ENCODE measurements around the gene OR2Y1. TPM values are rescaled to one million over a fixed set of nuclear protein-coding genes. Genes with fewer than 3 reads are reported as not detected.

Gene OR2Y1
- total and polyA plus RNA-seq, 2 of the 13 experiments (the other 11 are each of a cell fraction or from before 2014, with no cell fraction given) = not detected

DNA sequence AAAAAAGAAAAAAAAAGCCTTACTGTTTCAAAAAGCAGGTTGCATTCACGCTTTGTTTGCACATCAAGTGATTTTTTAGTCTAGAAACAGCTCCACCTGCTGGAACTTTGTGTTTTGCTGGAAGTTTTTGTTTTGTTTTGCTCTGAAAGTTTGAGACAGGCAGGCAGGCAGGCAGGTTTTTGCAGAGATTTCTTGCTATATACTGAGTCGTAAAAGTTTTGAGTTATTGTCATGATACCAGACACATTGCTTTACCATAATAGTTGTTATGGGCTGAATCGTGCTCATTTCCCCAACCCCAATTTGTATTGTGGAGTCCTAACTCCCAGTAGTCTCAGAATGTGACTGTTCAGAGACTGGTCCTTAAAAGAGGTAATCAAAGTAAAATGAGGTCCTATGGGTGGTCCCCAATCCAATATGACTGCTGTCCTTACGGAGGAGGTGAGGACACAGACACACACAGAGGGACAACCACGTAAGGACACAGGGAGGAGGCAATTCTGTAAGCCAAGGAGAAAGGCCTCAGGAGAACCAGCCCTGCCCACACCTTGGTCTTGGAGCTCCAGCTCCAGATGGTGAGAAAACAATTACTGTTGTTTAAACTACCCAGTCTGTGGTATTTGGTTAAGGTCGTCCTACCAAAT, 20.9 kb downstream of the OR2Y1 start:
- Histone ChIP-seq H3K4me3 (replicated peaks in 1 of 3; ENCODE audit: insufficient read depth in 1 of 3, low read depth in 2 of 3, low read length in 3 of 3) (no peak overlapping the region), H3K4me2 (ENCODE audit: low read depth, low read length) (peak overlapping the region; percentile 20; the same call in 1 of the 2 replicates), H3K9me3 (ENCODE audit: low read length) (no peaks in the 10 kb centered on the region), H3K79me2 (ENCODE audit: insufficient read depth, low read length) (no peaks in the 10 kb centered on the region), H3K36me3 (replicated peaks in 1 of 2; ENCODE audit: control insufficient read depth in 1 of 2, insufficient read depth in 2 of 2, low read length in 2 of 2) (no peaks in the 10 kb centered on the region), H3K27me3 (ENCODE audit: control insufficient read depth in 1 of 2, insufficient read depth in 2 of 2, low read length in 2 of 2) (no peaks in the 10 kb centered on the region), H2AFZ (ENCODE audit: low read length) (peak overlapping the region; percentile 28), H3K27ac (ENCODE audit: extremely low read length, insufficient read depth, low read length) (no peak overlapping the region), H3K9ac (ENCODE audit: insufficient read depth, low read depth, low read length) (no peak overlapping the region), H4K20me1 (ENCODE audit: insufficient read depth, low read length) (no peaks in the 10 kb centered on the region), H3K4me1 (ENCODE audit: insufficient read depth, low read length) (no peaks in the 10 kb centered on the region)
- WGBS (ENCODE audit: low lambda C conversion rate) = under 1% methylated on average over 6 of the region's 6 CpGs
- ChIA-PET POLR2A (no interaction called here), CTCF (ENCODE audit: low intra/inter-chr PET ratio, low total read pairs) (interaction anchor here (1.8 kb wide), 1 partner anchor 108 kb away, joined by 5 read pairs; no protein-coding TSS in a partner anchor)
- in situ Hi-C loops (cut with HindIII; ENCODE audit: extremely low pct_ligation_motif_present, low pct_unique_long_range_greater_than_20kb) = no loop called here
- ATAC-seq = no peak; the same call in 2 of the 3 replicates
- TF ChIP-seq, protein P1, sequence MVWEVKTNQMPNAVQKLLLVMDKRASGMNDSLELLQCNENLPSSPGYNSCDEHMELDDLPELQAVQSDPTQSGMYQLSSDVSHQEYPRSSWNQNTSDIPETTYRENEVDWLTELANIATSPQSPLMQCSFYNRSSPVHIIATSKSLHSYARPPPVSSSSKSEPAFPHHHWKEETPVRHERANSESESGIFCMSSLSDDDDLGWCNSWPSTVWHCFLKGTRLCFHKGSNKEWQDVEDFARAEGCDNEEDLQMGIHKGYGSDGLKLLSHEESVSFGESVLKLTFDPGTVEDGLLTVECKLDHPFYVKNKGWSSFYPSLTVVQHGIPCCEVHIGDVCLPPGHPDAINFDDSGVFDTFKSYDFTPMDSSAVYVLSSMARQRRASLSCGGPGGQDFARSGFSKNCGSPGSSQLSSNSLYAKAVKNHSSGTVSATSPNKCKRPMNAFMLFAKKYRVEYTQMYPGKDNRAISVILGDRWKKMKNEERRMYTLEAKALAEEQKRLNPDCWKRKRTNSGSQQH (CRISPR knock-in tag; IDR thresholded peaks at IDR 0.05; ENCODE audit: low read depth) = no peak
- TF ChIP-seq, protein P2, sequence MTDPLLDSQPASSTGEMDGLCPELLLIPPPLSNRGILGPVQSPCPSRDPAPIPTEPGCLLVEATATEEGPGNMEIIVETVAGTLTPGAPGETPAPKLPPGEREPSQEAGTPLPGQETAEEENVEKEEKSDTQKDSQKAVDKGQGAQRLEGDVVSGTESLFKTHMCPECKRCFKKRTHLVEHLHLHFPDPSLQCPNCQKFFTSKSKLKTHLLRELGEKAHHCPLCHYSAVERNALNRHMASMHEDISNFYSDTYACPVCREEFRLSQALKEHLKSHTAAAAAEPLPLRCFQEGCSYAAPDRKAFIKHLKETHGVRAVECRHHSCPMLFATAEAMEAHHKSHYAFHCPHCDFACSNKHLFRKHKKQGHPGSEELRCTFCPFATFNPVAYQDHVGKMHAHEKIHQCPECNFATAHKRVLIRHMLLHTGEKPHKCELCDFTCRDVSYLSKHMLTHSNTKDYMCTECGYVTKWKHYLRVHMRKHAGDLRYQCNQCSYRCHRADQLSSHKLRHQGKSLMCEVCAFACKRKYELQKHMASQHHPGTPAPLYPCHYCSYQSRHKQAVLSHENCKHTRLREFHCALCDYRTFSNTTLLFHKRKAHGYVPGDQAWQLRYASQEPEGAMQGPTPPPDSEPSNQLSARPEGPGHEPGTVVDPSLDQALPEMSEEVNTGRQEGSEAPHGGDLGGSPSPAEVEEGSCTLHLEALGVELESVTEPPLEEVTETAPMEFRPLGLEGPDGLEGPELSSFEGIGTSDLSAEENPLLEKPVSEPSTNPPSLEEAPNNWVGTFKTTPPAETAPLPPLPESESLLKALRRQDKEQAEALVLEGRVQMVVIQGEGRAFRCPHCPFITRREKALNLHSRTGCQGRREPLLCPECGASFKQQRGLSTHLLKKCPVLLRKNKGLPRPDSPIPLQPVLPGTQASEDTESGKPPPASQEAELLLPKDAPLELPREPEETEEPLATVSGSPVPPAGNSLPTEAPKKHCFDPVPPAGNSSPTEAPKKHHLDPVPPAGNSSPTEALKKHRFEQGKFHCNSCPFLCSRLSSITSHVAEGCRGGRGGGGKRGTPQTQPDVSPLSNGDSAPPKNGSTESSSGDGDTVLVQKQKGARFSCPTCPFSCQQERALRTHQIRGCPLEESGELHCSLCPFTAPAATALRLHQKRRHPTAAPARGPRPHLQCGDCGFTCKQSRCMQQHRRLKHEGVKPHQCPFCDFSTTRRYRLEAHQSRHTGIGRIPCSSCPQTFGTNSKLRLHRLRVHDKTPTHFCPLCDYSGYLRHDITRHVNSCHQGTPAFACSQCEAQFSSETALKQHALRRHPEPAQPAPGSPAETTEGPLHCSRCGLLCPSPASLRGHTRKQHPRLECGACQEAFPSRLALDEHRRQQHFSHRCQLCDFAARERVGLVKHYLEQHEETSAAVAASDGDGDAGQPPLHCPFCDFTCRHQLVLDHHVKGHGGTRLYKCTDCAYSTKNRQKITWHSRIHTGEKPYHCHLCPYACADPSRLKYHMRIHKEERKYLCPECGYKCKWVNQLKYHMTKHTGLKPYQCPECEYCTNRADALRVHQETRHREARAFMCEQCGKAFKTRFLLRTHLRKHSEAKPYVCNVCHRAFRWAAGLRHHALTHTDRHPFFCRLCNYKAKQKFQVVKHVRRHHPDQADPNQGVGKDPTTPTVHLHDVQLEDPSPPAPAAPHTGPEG (CRISPR knock-in tag; IDR thresholded peaks at IDR 0.05) = peak; percentile 80; the same call in 1 of the 2 replicates
- no peak for TF ChIP-seq SAP130 (CRISPR knock-in tag; IDR thresholded peaks at IDR 0.05; ENCODE audit: low read depth)
- no peak for TF ChIP-seq ZNF44 (CRISPR knock-in tag; IDR thresholded peaks at IDR 0.05)
- TF ChIP-seq TBL1XR1 (IDR thresholded peaks at IDR 0.05; ENCODE audit: borderline replicate concordance, low read length, partially characterized antibody) = no peak
- TF ChIP-seq, protein P3, sequence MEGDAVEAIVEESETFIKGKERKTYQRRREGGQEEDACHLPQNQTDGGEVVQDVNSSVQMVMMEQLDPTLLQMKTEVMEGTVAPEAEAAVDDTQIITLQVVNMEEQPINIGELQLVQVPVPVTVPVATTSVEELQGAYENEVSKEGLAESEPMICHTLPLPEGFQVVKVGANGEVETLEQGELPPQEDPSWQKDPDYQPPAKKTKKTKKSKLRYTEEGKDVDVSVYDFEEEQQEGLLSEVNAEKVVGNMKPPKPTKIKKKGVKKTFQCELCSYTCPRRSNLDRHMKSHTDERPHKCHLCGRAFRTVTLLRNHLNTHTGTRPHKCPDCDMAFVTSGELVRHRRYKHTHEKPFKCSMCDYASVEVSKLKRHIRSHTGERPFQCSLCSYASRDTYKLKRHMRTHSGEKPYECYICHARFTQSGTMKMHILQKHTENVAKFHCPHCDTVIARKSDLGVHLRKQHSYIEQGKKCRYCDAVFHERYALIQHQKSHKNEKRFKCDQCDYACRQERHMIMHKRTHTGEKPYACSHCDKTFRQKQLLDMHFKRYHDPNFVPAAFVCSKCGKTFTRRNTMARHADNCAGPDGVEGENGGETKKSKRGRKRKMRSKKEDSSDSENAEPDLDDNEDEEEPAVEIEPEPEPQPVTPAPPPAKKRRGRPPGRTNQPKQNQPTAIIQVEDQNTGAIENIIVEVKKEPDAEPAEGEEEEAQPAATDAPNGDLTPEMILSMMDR (CRISPR knock-in tag; IDR thresholded peaks at IDR 0.05) = peak; percentile 56
- TF ChIP-seq AGO2 (optimal IDR thresholded peaks at IDR 0.05; ENCODE audit: low read depth, low read length) = no peak
- no peak for TF ChIP-seq JARID2 (CRISPR knock-in tag; IDR thresholded peaks at IDR 0.05; ENCODE audit: insufficient replicate concordance)
- TF ChIP-seq STAG1 (CRISPR knock-in tag; IDR thresholded peaks at IDR 0.05) = peak; percentile 36; the same call in 1 of the 2 replicates
- peak; percentile 5; the same call in 1 of the 2 replicates for TF ChIP-seq SMC3 (IDR thresholded peaks at IDR 0.05; ENCODE audit: low read length)
- TF ChIP-seq FOSL2 (CRISPR knock-in tag; IDR thresholded peaks at IDR 0.05) = no peak
- FAIRE-seq = peak; percentile 72
- DNase-seq (ENCODE audit: low spot score) = peak; percentile 25
- intact Hi-C loops (cut with micrococcal nuclease; ENCODE audit: unreplicated experiment) = loop anchor here (1.0 kb wide), 1 partner anchor 108 kb away; no protein-coding TSS in a partner anchor
- BruUV-seq (replicated peaks) = no TSS peak
